Measurements from ENCODE around the gene TBX1. TPM values are rescaled to one million over a fixed set of nuclear protein-coding genes. Genes with fewer than 3 reads are reported as not detected.

TBX1 gene
- total RNA-seq, 1 experiment from 2014 or later, result 12.8 TPM

GRCh38 chr22:19782533-19782932 lies 22.0 kb downstream of the TBX1 start:
- CTCF ChIA-PET, result interaction anchor here (1.1 to 1.5 kb wide), 3 partner anchors 15 to 52 kb away, joined by 3 to 4 read pairs (median 4); no protein-coding TSS in a partner anchor
- Mint-ChIP-seq H3K36me3 (no peaks in the 10 kb centered on the region), H3K27ac (no peak overlapping the region), H3K9me3 (no peaks in the 10 kb centered on the region), H3K27me3 (ENCODE audit: low read depth) (peaks cover 2% of the 10 kb centered on the region; the same call in 1 of the 2 replicates), H3K4me1 (no peaks in the 10 kb centered on the region), H3K4me3 (no peak overlapping the region)
- POLR2A ChIA-PET, result no interaction called here
- ATAC-seq, result no peak
- TF ChIP-seq ZBTB43 (CRISPR knock-in tag; IDR thresholded peaks at IDR 0.05), result no peak
- no peak for TF ChIP-seq AR (CRISPR knock-in tag; IDR thresholded peaks at IDR 0.05)
- no peak for TF ChIP-seq CREM (CRISPR knock-in tag; IDR thresholded peaks at IDR 0.05)
- TF ChIP-seq ZNF423 (CRISPR knock-in tag; IDR thresholded peaks at IDR 0.05), result no peak
- TF ChIP-seq CBFB (CRISPR knock-in tag; IDR thresholded peaks at IDR 0.05; ENCODE audit: low read depth), result no peak
- no peak for TF ChIP-seq NFE2L1 (CRISPR knock-in tag; IDR thresholded peaks at IDR 0.05)
- TF ChIP-seq JUN (CRISPR knock-in tag; IDR thresholded peaks at IDR 0.05), result no peak
- TF ChIP-seq SOX15 (CRISPR knock-in tag; IDR thresholded peaks at IDR 0.05), result no peak
- no peak for TF ChIP-seq FOXJ3 (CRISPR knock-in tag; IDR thresholded peaks at IDR 0.05; ENCODE audit: borderline replicate concordance)
- no peak for TF ChIP-seq GRHL2 (CRISPR knock-in tag; IDR thresholded peaks at IDR 0.05; ENCODE audit: insufficient replicate concordance, severe bottlenecking)
- TF ChIP-seq TCF7 (CRISPR knock-in tag; IDR thresholded peaks at IDR 0.05; ENCODE audit: low read depth), result no peak
- TF ChIP-seq JAZF1 (CRISPR knock-in tag; IDR thresholded peaks at IDR 0.05), result no peak
- TF ChIP-seq PRDM15 (CRISPR knock-in tag; IDR thresholded peaks at IDR 0.05), result no peak
- DNase-seq (ENCODE audit: low spot score), result peak; percentile 5

- CTCF ChIA-PET, result interaction anchor here (1.0 to 2.6 kb wide), 5 partner anchors 16 to 126 kb away, joined by 3 to 13 read pairs (median 4); partner anchors contain the start of gene GP1BB
- TF ChIP-seq E2F1 (CRISPR knock-in tag; IDR thresholded peaks at IDR 0.05) (no peak), NR3C1 (CRISPR knock-in tag; conservative IDR thresholded peaks at IDR 0.05; ENCODE audit: low read depth) (no peak), FOXJ3 (CRISPR knock-in tag; IDR thresholded peaks at IDR 0.05; ENCODE audit: borderline replicate concordance) (no peak), MXD4 (CRISPR knock-in tag; IDR thresholded peaks at IDR 0.05; ENCODE audit: borderline replicate concordance) (no peak), GTF2I (CRISPR knock-in tag; conservative IDR thresholded peaks at IDR 0.05) (no peak), ESRRA (CRISPR knock-in tag; IDR thresholded peaks at IDR 0.05; ENCODE audit: borderline replicate concordance) (no peak), MLX (CRISPR knock-in tag; IDR thresholded peaks at IDR 0.05) (no peak), CBFB (CRISPR knock-in tag; IDR thresholded peaks at IDR 0.05; ENCODE audit: low read depth) (no peak), ZSCAN18 (CRISPR knock-in tag; IDR thresholded peaks at IDR 0.05) (no peak), FOXP4 (CRISPR knock-in tag; IDR thresholded peaks at IDR 0.05) (no peak)
Measured at GRCh38 chr22:19783586-19784383, 23.2 kb downstream of the TBX1 start.

More at GRCh38 chr22:19783586-19784383, 23.2 kb downstream of the TBX1 start:
- Mint-ChIP-seq H3K4me1 (no peaks in the 10 kb centered on the region), H3K27me3 (ENCODE audit: low read depth) (peaks cover 2% of the 10 kb centered on the region; the same call in 1 of the 2 replicates), H3K36me3 (no peaks in the 10 kb centered on the region), H3K9me3 (no peaks in the 10 kb centered on the region), H3K4me3 (no peak overlapping the region), H3K27ac (no peak overlapping the region)
- ATAC-seq, result no peak
- POLR2A ChIA-PET, result interaction anchor here (0.5 kb wide), 1 partner anchor 1632 kb away, joined by 5 read pairs; no protein-coding TSS in a partner anchor
- DNase-seq (ENCODE audit: low spot score), result peak; percentile 6

All from WTC11 (cell line).